Measurements from ENCODE around the gene NSDHL.

DNA sequence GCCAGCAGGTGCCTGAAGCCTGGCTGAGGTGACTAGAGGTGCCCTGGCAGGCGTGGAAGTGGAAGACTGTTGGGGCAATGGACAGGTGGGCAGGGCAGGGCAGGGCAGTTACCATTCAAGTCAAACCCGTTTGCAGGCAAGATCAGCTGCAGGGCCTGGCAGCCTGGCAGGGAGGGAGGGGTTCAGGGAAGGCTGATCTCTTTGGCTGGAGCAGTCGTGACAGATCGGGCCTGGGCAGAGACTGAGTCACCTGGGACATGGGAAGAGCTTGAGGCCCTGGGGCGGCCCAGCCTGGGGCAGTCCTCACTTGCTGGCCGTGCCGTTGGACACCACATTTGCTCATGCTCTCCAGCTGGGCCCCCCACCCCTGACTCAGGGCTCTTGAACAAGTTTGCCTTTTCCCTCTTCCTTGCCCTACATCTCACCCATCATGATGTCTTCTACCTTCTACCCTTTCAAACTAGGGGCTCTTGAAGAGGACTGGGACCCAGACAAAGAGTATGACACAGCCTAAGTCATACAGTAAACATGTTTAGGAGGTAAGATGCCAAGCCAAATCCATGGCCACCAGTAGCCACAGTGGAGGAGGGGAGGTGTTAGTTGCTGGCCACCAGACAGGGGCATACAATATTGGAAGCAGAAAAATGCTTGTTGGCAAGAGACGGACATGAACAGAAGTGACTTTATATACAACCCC, 65.0 kb downstream of the NSDHL start:
- TF ChIP-seq CTCF (IDR thresholded peaks at IDR 0.05) = no peak
- no peak for TF ChIP-seq POLR2AphosphoS5 (IDR thresholded peaks at IDR 0.05)
- TF ChIP-seq POLR2A (IDR thresholded peaks at IDR 0.05) = no peak
